ENCODE results near the gene IZUMO4.

IZUMO4 gene

GRCh38 chr19:2112516-2113320 is 16.0 kb downstream of the IZUMO4 start:
- H3K4me3 ChIP-seq (ENCODE audit: low read length), result no peak overlapping the region
- DNase-seq (ENCODE audit: low read depth), result no peak
- TF ChIP-seq CTCF (conservative IDR thresholded peaks at IDR 0.05; ENCODE audit: low read depth, low read length), result no peak

GRCh38 chr19:2113439-2114211 is 16.9 kb downstream of the IZUMO4 start:
- DNase-seq (ENCODE audit: low read depth), result no peak
- H3K4me3 ChIP-seq (ENCODE audit: low read length), result no peak overlapping the region
- no peak for TF ChIP-seq CTCF (conservative IDR thresholded peaks at IDR 0.05; ENCODE audit: low read depth, low read length)

GRCh38 chr19:2114218-2114617 is 17.5 kb downstream of the IZUMO4 start:
- H3K4me3 ChIP-seq (ENCODE audit: low read length), result no peak overlapping the region
- no peak for TF ChIP-seq CTCF (conservative IDR thresholded peaks at IDR 0.05; ENCODE audit: low read depth, low read length)

GRCh38 chr19:2114821-2115220 is 18.1 kb downstream of the IZUMO4 start:
- H3K4me3 ChIP-seq (ENCODE audit: low read length), result no peak overlapping the region

More at GRCh38 chr19:2114218-2114617, 17.5 kb downstream of the IZUMO4 start:
- DNase-seq (ENCODE audit: low read depth), result no peak

GRCh38 chr19:2115324-2115723 is 18.6 kb downstream of the IZUMO4 start:
- no peak overlapping the region for H3K4me3 ChIP-seq (ENCODE audit: low read length)
- no peak for DNase-seq (ENCODE audit: low read depth)
- no peak for TF ChIP-seq CTCF (conservative IDR thresholded peaks at IDR 0.05; ENCODE audit: low read depth, low read length)

More at GRCh38 chr19:2114821-2115220, 18.1 kb downstream of the IZUMO4 start:
- no peak for TF ChIP-seq CTCF (conservative IDR thresholded peaks at IDR 0.05; ENCODE audit: low read depth, low read length)
- DNase-seq (ENCODE audit: low read depth), result no peak

- DNase-seq (ENCODE audit: low read depth), result no peak
- H3K4me3 ChIP-seq (ENCODE audit: low read length), result no peak overlapping the region
- no peak for TF ChIP-seq CTCF (conservative IDR thresholded peaks at IDR 0.05; ENCODE audit: low read depth, low read length)
These were observed 19.3 kb downstream of the IZUMO4 start for GRCh38 chr19:2115911-2116426.

Data from retinal pigment epithelial cell (primary cell).